NAMALWA (cell line): ENCODE data around the gene TGM5.

Source experiments
- DNase-seq: peaks from one replicate; pipeline ENCODE4 v3.0.0-alpha.2; 2015; ENCODE audit warnings: low spot score

Gene TGM5

DNA sequence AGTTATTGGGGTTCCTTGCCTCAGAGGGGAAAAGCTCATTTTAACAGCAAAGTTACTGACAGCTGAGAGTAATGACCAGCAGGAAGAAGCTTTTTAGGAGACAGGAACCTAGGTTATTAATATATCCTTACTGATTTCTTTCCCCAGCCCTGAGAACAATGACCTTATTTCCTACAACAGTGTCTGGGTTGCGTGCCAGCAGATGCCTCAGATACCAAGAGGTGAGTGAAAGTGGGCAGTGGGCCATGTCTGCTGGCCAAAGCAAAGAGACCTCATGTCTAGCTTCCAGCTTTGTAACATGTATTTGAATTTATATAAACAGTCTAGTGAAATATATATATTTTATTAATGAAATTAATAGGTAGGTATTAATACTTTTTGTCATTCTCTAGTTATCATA, 76.5 kb downstream of the TGM5 start:
- DNase-seq = no peak

DNA sequence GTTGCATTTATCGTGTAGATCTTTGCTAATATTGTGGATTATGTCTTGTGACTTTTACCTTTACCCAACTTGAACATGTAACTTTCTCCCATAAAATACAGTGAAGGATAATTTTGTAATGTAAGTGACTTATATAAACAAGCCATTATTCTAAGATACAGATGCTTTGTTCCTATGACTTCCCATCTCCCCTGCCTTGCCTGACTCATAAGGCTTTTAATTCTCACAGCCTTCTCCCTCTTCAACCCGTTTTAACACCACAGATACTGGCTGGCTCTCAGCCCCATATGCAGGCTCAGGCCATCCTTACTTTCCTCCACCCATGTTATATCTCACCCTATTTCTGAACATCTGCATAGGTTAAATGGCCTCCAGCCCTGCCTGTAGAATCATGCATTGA, 77.4 kb downstream of the TGM5 start:
- DNase-seq = no peak

DNA sequence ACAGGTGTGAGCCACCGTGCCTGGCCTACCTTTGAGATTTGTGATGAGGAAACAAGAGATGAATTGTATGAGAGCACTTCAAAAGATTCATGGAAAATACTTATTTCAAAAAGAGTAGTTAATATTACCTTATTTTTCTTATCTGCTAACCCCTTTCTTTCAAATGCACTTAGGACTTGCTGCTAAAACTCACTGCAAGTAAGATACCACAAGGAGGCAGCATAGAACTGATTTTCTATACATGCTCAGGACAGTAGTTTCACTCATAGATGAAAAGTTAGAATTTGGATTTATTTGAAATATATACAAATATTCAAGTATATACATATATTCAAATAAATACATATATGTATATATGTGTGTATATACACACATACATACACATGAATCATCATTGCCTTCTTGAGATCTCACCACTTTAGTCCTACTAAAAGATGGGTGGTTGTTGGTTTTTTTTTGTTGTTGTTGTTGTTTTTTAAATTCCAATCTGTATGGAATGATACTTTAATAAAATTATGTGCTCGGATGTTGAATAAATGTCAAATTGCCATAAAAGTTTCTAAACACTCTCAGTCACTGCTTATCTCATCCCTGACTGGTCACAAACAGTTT, 79.1 kb downstream of the TGM5 start:
- peak; percentile 79 for DNase-seq

DNA sequence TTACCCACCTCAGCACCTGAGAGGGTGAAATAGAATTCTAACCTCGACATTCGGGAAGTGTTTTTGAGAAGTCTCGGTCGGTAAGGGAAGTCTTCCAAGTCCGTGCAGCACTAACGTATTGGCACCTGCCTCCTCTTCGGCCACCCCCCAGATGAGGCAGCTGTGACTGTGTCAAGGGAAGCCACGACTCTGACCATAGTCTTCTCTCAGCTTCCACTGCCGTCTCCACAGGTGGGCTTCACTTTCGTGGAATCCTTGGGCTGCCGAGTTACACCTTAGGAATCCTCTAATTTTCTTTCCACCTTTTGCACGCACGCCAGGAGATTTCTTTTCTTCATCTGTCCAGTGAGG, 80.8 kb downstream of the TGM5 start:
- DNase-seq = no peak

DNA sequence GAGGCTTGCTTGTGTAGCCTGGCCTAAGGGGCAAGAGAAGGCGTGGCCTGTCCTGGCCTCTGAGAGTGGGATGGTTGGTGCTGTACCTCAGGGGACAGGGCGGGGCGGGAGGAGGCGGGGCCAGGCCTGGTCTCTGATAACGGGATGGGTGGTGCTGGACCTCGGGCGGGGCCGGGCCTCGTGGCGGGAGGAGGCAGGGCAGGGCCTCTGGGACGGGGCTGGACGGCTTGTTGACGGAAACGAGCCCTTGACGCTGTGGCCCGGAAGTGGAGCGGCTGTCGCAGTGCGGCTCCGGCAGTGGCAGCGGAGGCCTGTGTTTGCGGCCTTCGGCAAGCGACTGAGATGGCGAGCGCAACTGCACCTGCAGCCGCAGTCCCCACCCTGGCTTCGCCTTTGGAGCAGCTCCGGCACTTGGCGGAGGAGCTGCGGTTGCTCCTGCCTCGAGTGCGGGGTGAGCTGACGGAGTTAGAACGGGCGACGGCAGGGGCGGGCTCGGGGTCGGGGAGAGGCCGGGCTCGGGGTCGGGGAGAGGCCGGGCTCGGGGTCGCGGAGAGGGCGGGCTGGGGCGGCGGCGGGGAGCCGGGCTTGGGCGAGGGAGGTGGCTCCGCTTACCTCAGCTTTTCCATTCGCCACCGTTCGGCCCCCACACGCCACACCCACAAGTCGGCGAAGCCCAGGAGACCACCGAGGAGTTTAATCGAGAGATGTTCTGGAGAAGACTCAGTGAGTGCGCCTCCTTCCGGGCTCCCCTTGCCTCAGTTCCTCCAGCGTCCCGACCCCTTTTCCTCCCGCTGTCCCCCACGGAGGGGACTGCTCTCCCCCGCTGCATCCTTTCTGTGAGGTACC, 81.3 kb downstream of the TGM5 start, which contains the start of gene CCNDBP1:
Gene CCNDBP1, plus strand, starts transcription at position 247 of the 846 bp plus-strand sequence. Its CDS starts 96 bp downstream, at position 343.
- DNase-seq = peak; percentile 93

DNA sequence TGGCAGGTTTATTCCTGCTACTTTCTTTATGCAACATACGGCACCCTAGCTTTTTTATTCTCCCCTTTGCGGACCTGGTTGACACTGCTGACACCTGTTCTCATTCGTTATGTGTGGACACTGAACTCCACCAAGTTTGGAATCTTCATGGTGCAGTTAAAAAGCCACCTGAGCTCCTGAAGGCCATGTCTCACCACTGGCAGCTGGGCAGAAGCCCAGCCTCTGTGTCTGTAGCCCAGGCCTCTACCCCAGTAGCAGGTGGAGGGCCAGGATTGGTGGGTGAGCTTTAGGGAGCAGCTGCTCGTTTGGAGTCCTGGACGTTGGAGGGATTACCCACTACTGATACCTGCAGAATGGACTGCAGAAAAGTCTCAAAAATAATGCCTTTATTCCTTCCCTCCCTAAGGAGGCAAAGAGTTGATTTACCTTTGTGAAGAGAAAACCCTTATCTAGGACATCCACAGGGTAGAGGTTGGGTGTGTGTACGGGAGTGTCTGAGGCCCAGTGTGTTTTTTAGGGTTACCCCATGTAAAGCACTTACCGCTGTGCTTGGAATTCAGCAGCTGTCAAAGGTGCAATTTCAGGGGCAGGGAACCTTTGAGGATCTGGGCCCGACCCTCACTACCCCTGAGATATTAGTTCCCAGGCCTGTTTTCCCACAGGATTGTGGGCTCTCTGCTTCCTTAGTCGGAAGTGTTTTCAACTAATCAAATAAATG, 82.2 kb downstream of the TGM5 start:
- no peak for DNase-seq

DNA sequence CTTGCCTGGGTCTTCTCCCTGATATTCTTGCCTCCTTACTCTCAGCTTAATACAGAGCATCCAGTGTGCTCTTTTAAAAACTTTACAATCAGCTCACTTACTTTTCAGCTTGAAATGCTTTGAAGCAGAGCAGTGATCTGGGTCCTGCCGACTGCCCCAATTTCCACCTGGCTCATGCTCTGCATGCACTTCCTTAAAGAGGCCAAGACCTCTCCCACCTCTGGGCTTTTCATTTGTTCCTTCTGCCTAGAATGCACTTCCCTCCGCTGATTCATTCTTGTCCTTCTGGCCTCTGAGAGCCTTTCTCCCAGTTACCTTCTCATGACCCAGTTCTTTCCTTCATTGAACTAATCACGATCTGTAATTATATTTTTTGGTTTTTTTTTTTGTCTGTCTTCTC, 83.5 kb downstream of the TGM5 start:
- no peak for DNase-seq
